ENCODE results near the gene BRD2. TPM values are rescaled to one million over a fixed set of nuclear protein-coding genes. Genes with fewer than 3 reads are reported as not detected.

BRD2 gene
- total and polyA plus RNA-seq, 9 of the 15 experiments (the other 6 are each of a cell fraction or from before 2014, with no cell fraction given), result 19.0 to 252 (median 181) TPM

GRCh38 chr6:32952817-32953739 lies 15.3 kb upstream of the BRD2 start, which contains the start of gene HLA-DMA (continued):
- TF ChIP-seq, protein P1, sequence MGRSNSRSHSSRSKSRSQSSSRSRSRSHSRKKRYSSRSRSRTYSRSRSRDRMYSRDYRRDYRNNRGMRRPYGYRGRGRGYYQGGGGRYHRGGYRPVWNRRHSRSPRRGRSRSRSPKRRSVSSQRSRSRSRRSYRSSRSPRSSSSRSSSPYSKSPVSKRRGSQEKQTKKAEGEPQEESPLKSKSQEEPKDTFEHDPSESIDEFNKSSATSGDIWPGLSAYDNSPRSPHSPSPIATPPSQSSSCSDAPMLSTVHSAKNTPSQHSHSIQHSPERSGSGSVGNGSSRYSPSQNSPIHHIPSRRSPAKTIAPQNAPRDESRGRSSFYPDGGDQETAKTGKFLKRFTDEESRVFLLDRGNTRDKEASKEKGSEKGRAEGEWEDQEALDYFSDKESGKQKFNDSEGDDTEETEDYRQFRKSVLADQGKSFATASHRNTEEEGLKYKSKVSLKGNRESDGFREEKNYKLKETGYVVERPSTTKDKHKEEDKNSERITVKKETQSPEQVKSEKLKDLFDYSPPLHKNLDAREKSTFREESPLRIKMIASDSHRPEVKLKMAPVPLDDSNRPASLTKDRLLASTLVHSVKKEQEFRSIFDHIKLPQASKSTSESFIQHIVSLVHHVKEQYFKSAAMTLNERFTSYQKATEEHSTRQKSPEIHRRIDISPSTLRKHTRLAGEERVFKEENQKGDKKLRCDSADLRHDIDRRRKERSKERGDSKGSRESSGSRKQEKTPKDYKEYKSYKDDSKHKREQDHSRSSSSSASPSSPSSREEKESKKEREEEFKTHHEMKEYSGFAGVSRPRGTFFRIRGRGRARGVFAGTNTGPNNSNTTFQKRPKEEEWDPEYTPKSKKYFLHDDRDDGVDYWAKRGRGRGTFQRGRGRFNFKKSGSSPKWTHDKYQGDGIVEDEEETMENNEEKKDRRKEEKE (IDR thresholded peaks at IDR 0.05; ENCODE audit: borderline replicate concordance in 1 of 2, control insufficient read depth in 1 of 2, low read depth in 2 of 2, low read length in 1 of 2), result no peak
- TF ChIP-seq C11orf30 (IDR thresholded peaks at IDR 0.05; ENCODE audit: low read depth) (no peak), ATF1 (CRISPR knock-in tag; IDR thresholded peaks at IDR 0.05) (no peak), ATF1 (tag; IDR thresholded peaks at IDR 0.05) (peak; percentile 92), ZNF444 (CRISPR knock-in tag; IDR thresholded peaks at IDR 0.05) (no peak), NFE2 (IDR thresholded peaks at IDR 0.05; ENCODE audit: low read depth) (no peak), ZNF830 (CRISPR knock-in tag; IDR thresholded peaks at IDR 0.05) (no peak), PTRF (tag; IDR thresholded peaks at IDR 0.05) (no peak), SP2 (IDR thresholded peaks at IDR 0.05; ENCODE audit: extremely low read depth, low read depth, low read length, poor library complexity, severe bottlenecking) (no peak), MXI1 (IDR thresholded peaks at IDR 0.05; ENCODE audit: low read depth, low read length) (no peak), BRF1 (IDR thresholded peaks at IDR 0.05; ENCODE audit: borderline replicate concordance, extremely low read depth, insufficient read length) (no peak), CREM (IDR thresholded peaks at IDR 0.05; ENCODE audit: low read depth) (peak; percentile 89), ZNF311 (CRISPR knock-in tag; IDR thresholded peaks at IDR 0.05) (no peak), YBX1 (IDR thresholded peaks at IDR 0.05) (no peak), HNRNPH1 (optimal IDR thresholded peaks at IDR 0.05; ENCODE audit: low read depth, low read length) (no peak), RFX5 (IDR thresholded peaks at IDR 0.05; ENCODE audit: low read depth, low read length) (peak; percentile 99), SREBF2 (CRISPR knock-in tag; IDR thresholded peaks at IDR 0.05) (no peak), YY1 (IDR thresholded peaks at IDR 0.05; ENCODE audit: borderline replicate concordance in 1 of 3, control insufficient read depth in 1 of 3, extremely low read depth in 1 of 3, insufficient read depth in 3 of 3, insufficient read length in 1 of 3, insufficient replicate concordance in 2 of 3, low read depth in 1 of 3, low read length in 2 of 3) (peak in 1 of 3 experiments; percentile 11), MYNN (IDR thresholded peaks at IDR 0.05) (no peak), MYNN (CRISPR knock-in tag; IDR thresholded peaks at IDR 0.05) (no peak)
- TF ChIP-seq, protein P2, sequence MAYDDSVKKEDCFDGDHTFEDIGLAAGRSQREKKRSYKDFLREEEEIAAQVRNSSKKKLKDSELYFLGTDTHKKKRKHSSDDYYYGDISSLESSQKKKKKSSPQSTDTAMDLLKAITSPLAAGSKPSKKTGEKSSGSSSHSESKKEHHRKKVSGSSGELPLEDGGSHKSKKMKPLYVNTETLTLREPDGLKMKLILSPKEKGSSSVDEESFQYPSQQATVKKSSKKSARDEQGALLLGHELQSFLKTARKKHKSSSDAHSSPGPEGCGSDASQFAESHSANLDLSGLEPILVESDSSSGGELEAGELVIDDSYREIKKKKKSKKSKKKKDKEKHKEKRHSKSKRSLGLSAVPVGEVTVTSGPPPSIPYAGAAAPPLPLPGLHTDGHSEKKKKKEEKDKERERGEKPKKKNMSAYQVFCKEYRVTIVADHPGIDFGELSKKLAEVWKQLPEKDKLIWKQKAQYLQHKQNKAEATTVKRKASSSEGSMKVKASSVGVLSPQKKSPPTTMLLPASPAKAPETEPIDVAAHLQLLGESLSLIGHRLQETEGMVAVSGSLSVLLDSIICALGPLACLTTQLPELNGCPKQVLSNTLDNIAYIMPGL (CRISPR knock-in tag; IDR thresholded peaks at IDR 0.05), result no peak
- TF ChIP-seq, protein P3, sequence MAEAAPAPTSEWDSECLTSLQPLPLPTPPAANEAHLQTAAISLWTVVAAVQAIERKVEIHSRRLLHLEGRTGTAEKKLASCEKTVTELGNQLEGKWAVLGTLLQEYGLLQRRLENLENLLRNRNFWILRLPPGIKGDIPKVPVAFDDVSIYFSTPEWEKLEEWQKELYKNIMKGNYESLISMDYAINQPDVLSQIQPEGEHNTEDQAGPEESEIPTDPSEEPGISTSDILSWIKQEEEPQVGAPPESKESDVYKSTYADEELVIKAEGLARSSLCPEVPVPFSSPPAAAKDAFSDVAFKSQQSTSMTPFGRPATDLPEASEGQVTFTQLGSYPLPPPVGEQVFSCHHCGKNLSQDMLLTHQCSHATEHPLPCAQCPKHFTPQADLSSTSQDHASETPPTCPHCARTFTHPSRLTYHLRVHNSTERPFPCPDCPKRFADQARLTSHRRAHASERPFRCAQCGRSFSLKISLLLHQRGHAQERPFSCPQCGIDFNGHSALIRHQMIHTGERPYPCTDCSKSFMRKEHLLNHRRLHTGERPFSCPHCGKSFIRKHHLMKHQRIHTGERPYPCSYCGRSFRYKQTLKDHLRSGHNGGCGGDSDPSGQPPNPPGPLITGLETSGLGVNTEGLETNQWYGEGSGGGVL (CRISPR knock-in tag; IDR thresholded peaks at IDR 0.05), result no peak

Data from K562 (cell line).